GM13976 (cell line): ENCODE results near the gene C1orf167.
"Not testable (repeated sequence)": the region's sequence is repeated elsewhere in the genome, so short reads cannot be mapped to it uniquely, and the experiment has no call there.

Experiments used
- DNase-seq: peaks from one replicate; pipeline ENCODE4 v3.0.0; 2012; ENCODE audit warnings: low spot score
- CTCF ChIP-seq: IDR thresholded peaks from 2 replicates; pipeline ENCODE4 v1.5.1; 2012; ENCODE audit warnings: borderline replicate concordance, mild to moderate bottlenecking; ENCODE audit not compliant: insufficient read depth; ENCODE audit errors: extremely low read depth, missing control alignments, control extremely low read depth
- in situ Hi-C: fragments of 300-500 bp; cut with MboI; formaldehyde crosslinking; loops from one replicate; pipeline ENCODE4 v1.12.0; 2022; ENCODE audit warnings: low sequenced_read_pairs, mixed read lengths, inconsistent platforms; ENCODE audit not compliant: unreplicated experiment

Gene C1orf167

GRCh38 chr1:11799099-11799498 lies 37.1 kb downstream of the C1orf167 start:
- in situ Hi-C loops = no loop called here
- no peak for DNase-seq
- no peak for TF ChIP-seq CTCF

- no peak for DNase-seq
- in situ Hi-C loops = no loop called here
- no peak for TF ChIP-seq CTCF
These were observed 37.9 kb downstream of the C1orf167 start for GRCh38 chr1:11799896-11800295.

DNA sequence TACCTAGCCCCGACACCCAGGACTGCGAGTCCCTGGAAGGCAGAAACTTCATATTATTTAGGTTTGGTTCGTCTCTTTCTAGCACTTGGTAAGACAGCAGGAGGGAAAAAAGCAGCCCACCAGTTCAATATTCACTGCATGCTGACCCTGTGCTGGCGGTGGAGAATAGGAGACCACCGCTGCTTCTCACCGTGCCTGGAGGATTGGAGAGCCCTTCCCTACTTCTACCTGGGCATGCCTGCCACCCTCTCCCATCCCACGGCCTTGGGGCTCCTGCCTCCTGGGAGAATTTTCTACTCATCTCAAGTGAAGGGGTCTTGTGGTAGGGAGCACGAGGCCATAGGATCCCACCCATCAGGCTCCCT lies 38.4 kb downstream of the C1orf167 start:
- in situ Hi-C loops = no loop called here
- no peak for TF ChIP-seq CTCF
- no peak for DNase-seq

DNA sequence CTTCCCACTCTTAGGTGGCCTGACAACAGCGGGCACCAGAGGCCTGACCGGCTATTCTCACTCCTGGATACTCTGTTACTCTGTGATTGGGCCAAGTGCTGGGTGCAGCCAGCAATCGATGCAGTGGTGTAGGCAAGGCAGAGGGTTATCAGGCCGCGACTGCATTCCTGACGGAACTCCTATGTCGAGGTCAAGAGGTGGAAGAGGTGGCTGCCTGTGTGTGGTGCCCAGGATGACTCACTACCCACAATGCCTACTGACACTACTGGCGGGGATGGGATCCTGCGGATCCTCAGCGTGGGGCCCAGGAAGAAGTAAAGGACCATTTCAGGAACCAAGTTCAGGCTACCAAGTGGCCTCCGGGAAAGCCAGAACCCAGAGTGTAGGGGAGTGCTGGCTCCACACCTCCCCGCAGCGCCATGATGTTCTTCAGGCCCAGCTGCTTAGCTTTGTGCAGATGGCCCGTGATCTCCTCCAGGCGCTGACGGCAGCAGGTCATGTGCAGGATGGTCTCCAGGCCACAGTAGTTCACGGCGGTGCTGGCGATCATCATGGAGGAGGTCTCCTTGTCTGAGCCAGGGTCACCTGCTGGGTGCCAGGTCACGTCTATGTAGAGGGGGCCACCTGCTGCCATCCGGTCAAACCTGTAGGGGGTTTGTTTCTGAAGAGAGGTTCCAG lies 38.9 kb downstream of the C1orf167 start:
- no peak for TF ChIP-seq CTCF
- in situ Hi-C loops = no loop called here
- DNase-seq = no peak

- in situ Hi-C loops = no loop called here
- no peak for DNase-seq
- TF ChIP-seq CTCF = no peak
These were observed 40.6 kb downstream of the C1orf167 start for GRCh38 chr1:11802616-11802972.

- TF ChIP-seq CTCF = no peak
- in situ Hi-C loops = no loop called here
- peak; percentile 85 for DNase-seq
These were observed 41.2 kb downstream of the C1orf167 start for GRCh38 chr1:11802973-11803885.

GRCh38 chr1:11803924-11804665 lies 42.1 kb downstream of the C1orf167 start:
- in situ Hi-C loops, DNase-seq: not testable (repeated sequence)
